Spleen (tissue), 7 donors: ENCODE data around the gene FPR2.
A peak's percentile ranks its signal among the peaks of the same experiment; 100 is the strongest.

Experiments
- CTCF ChIP-seq, 11 experiments: fragments of 200-600 bp in 7 of 11; fragments of 450-650 bp in 4 of 11; sonication (generic) in 4 of 11; IDR thresholded peaks in 8 of 11; conservative IDR thresholded peaks in 3 of 11; 1 replicate in 7 of 11; 2 replicates in 4 of 11; pipeline versions ENCODE4 v1.4.0 to v1.8.0; 2016 to 2021; ENCODE audit warnings: antibody characterized with exemption in 11 of 11, inconsistent platforms in 4 of 11, mild to moderate bottlenecking in 1 of 11
- POLR2A ChIP-seq, 3 donors: fragments of 450-650 bp; IDR thresholded peaks; one replicate each; pipeline ENCODE4 v1.5.1; 2017; ENCODE audit warnings: antibody characterized with exemption in 3 of 3, mild to moderate bottlenecking in 1 of 3
- donor health status: DM: no; HTN: no; CAD: no; lungs with moderate emphysema.
- donor health status: DM: no; HTN: no; CAD: no.
- donor health status: DM: no; HTN: no; CAD: no.

- TF ChIP-seq CTCF (IDR thresholded peaks at IDR 0.05 in 8 of 11, conservative IDR thresholded peaks at IDR 0.05 in 3 of 11) (peak in 1 of 11 experiments; percentile 26), POLR2A (IDR thresholded peaks at IDR 0.05) (no peak)
Measured at GRCh38 chr19:51810223-51810622, 49.2 kb downstream of the FPR2 start.
